GM18498 (cell line): ENCODE measurements around the gene MAP2K5.

Experiments used
- ATAC-seq: cut with Tn5 transposase; IDR thresholded peaks from one replicate; pipeline ENCODE4 v1.9.1; 2021; ENCODE audit warnings: mild to moderate bottlenecking, moderate library complexity; ENCODE audit not compliant: unreplicated experiment

MAP2K5 gene

GRCh38 chr15:67521029-67521782 is 21.3 kb upstream of the MAP2K5 start, which contains the start of gene C15orf61:
Gene C15orf61, plus strand, starts transcription at chr15:67521131. Its CDS starts 118 bp downstream, at chr15:67521249.
- ATAC-seq: peak; percentile 81

DNA sequence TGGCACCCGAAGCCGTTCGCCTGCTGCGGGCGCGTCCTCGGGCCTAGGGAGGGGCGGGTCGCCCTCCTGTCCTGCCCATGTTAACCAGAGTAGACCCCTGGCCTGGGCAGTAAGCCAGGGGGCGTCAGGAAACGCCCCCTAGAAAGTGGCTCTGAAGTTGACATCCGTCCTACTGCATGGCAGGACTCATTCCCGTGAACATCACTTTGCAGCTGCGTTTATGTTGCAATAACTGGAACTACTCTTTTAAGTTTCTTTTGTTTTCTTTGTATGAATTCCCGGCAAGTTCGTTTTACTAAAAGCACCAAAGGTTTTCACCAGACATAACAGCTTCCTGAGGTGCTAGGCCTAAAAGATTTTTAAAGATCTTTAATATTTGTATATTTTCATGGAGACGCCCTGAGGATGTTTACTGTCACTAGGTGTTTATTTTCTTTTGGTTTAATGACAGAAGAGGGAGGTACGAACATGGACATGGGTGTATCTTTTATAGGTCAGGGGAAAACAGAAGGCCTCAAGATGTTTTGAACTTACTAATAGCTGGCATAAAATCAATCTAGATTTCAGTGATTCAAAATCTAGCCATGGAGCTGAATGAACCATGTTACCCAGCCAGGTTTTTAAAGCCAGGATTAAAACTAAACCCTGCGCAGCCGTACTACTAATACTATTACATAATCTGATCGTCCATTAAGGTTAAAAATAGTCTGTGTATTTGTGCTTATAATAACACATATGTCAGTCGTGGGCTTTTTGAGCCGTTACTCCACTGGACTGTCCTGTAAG is 20.5 kb upstream of the MAP2K5 start:
- ATAC-seq: no peak

DNA sequence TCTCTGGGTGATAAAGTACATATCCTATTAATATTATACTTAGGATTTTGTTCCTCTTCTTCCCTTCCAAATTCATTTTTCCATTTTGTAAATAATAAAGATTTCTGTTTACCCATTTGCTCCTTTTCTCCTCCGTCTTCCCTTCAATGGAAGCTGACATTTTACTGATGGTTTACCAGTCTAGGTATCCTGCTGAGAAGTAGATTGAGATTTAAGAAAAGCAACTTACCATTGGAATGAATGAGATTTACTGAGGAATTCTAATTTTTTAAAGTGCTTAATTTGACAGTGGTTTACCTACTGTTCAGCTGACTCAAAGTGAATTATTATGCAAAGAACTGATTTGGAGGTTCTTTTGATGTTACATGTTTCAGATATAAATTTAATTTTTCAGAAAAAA is 19.2 kb upstream of the MAP2K5 start:
- ATAC-seq: no peak

GRCh38 chr15:67524235-67524634 is 18.3 kb upstream of the MAP2K5 start:
- no peak for ATAC-seq

DNA sequence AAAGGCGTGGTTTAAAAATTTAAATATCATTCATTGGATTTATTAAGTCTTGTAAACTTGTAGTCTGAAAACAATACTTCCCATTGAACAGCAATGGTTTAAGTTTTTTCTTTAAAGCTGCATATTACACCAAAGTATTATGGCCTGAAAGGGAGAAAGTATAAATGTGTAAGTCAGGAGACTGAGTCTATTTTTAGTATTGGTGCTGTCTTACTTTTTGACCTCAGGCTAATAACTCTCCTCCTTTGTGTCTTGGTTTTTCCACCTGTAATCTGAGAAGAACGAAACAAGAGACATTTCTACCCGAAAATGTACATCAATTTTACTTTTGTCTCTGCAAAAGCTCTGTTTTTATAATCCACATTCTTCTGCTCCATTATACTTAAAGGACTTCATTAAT is 14.0 kb upstream of the MAP2K5 start:
- no peak for ATAC-seq

DNA sequence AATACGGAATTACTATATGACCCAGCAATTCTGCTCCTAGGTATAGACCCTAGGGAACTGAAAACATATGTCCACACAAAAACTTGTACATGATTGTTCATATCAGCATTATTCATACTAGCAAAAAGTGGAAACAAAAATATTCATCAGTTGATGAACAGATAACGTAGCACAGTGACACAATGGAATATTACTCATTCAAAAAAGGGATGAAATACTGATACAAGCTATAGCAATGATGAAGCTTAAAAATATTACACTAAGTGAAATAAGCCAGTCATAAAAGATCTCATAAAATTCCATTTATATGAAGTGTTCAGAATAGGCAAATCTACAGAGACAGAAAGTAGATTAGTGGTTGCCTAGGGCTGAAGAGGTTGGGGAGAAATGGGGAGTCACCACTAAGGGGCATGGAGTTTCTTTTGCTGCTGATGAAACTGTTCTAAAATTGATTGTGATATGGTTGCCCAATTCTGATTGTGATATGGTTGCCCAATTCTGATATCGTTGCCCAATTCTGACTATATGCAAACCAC is 11.1 kb upstream of the MAP2K5 start:
- ATAC-seq: no peak

- no peak for ATAC-seq
Measured at GRCh38 chr15:67533873-67534272, 8.6 kb upstream of the MAP2K5 start.

DNA sequence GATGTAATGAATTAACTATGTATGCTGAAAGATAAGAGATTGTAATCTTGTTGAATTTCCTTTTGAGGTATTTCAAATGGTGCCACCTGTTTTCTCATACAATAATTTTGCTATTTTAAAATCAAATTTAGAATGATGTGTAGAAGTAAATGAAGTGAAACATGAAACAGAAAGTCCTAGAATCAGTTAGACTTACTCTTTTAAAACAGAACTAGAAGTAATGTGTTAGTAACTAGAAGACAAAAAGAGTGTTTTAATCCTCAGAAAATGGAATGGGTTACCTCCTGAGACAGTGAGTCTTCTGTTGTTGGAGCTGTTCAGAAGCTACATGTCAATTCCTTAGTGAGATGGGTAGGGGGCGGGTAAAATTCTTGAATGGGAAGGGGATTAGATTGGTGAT is 8.1 kb upstream of the MAP2K5 start:
- ATAC-seq: no peak

GRCh38 chr15:67537771-67538170 is 4.7 kb upstream of the MAP2K5 start:
- ATAC-seq: no peak

GRCh38 chr15:67543348-67543718 is 830 bp downstream of the MAP2K5 start:
- no peak for ATAC-seq

GRCh38 chr15:67544475-67544874 is 2.0 kb downstream of the MAP2K5 start:
- no peak for ATAC-seq

- ATAC-seq: no peak
Measured at GRCh38 chr15:67545864-67546263, 3.4 kb downstream of the MAP2K5 start.

GRCh38 chr15:67547064-67547463 is 4.6 kb downstream of the MAP2K5 start:
- no peak for ATAC-seq

DNA sequence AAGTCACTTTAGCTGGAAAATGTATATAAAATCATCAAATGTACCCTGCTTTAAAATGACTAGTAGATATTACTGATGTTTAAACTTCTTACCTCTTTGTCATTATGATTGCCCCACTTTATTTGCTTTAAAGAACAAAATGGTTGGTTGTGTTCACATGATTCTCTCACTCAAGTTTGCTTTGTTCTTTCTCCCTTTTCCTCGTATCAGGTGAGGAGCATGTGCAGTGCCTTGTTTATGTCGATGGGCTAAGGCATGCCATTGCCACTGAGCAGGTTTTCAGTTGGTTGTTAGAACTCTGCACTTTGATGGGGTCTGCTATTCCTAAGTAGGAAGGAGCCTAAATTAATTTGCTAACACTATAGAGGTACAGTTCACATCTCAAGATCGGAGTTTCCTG is 5.3 kb downstream of the MAP2K5 start:
- ATAC-seq: no peak

GRCh38 chr15:67548236-67548852 is 5.8 kb downstream of the MAP2K5 start:
- ATAC-seq: no peak

DNA sequence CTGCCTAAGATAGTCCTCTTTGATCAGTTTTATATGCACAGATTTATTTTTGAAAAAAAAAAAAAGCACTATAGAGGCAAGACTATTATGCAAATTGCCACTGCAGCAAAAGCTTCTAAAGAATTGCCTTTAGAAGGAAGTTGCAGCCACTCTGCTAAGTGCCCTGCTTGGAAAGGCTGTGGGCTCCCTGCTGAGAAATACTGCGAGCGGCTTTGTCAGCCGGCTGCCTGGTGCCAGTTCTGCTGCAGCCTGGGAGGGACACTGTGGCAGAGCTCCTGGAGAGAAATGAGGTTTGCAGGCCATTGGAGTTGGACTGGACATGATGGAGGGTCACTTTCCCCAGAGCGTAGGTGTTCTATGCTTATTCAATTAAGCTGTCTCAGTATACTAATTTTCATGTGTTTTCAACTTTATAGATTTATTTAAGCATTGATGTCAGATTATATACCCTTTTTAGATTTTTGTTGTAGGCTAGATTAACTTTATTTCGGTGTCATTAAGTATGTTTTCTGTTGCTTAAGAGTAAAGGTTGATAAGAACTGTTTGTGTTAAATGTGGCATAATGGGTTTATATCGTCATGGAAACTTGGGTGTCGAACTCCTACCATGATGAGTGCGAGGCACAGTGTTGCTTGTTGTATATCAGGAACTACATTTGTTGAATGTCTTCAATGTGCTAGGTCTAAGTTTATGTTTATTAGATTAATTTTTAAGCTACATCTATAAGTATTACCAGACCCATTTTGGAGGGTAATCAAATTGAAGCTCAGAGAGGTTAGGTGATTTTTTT is 6.6 kb downstream of the MAP2K5 start:
- ATAC-seq: no peak

GRCh38 chr15:67549736-67550135 is 7.2 kb downstream of the MAP2K5 start:
- ATAC-seq: no peak

- no peak for ATAC-seq
Measured at GRCh38 chr15:67550522-67550921, 8.0 kb downstream of the MAP2K5 start.

DNA sequence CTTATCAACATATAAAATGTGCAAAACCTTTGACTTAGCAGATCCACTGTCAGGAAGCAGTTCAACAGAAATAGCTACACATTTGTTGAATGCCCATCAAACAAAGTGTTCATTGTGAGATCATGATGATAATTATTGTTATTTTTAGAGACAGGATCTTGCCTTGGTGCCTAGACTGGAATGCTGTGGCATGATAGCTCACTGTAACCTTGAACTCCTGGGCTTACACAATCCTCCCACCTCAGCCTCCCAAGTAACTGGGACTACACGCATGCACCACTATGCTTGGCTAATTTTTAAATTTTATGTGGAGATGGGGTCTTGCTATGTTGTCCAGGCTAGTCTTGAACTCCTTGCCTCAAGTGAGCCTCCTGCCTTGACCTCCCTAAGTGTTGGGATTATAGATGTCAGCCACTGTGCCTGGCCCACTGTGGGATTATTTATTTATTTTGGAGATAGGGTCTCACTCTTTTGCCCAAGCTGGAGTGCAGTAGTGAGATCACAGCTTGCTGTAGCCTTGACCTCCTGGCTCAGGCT is 8.8 kb downstream of the MAP2K5 start:
- no peak for ATAC-seq

GRCh38 chr15:67554580-67554979 is 12.1 kb downstream of the MAP2K5 start:
- ATAC-seq: no peak
